Measurements from ENCODE around the gene TIMM17B. TPM values are rescaled to one million over a fixed set of nuclear protein-coding genes. Genes with fewer than 3 reads are reported as not detected.

Gene TIMM17B
- total and polyA plus RNA-seq, 2 of the 8 experiments (the other 6 are each of a cell fraction or from before 2014, with no cell fraction given) = 77.8 to 246 TPM

DNA sequence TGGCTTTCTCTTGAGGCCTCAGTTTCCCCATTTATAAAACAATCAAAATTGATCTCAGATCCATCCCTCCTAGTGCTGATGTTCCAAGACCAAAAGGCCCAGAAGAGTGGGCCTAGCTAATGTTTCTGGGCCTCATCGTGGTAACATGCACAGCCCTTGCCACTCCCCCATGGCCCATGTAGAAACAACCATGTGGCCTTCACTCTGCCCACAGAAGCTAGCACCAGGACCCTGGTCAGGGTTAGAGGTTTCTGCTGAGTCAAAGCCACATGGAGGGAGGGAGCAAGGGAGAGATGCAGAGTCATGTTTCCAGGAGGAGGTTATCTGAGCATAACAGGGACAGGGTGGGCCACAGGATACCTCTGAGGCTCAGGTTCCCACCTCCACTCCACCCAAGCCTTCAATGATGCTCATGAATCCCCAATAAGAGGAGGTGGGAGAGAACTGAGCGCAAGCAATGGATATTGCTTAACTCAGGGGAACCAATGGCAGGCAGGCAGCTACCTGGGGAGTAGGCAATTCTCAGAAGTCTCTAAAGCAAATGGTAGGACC, 42.9 kb upstream of the TIMM17B start:
- no peak overlapping the region for H2BK120ac ChIP-seq (replicated peaks; ENCODE audit: low read depth, low read length)
- no peak overlapping the region for H2AFZ ChIP-seq (ENCODE audit: low read length)
- CTCF ChIA-PET (ENCODE audit: partially characterized antibody) = interaction anchor here (0.6 to 2.9 kb wide), 6 partner anchors 8 to 264 kb away, joined by 3 to 13 read pairs (median 4); no protein-coding TSS in a partner anchor
- no peaks in the 10 kb centered on the region for H3K79me1 ChIP-seq (ENCODE audit: low read depth, low read length)
- H3K4ac ChIP-seq (replicated peaks; ENCODE audit: insufficient read length, low read depth, low read length) = no peak overlapping the region
- H4K8ac ChIP-seq (ENCODE audit: extremely low read depth, insufficient read depth, low read length) = no peak overlapping the region
- H2BK12ac ChIP-seq (ENCODE audit: low read depth, low read length) = no peak overlapping the region
- H3K27me3 ChIP-seq (replicated peaks in 1 of 4; ENCODE audit: control insufficient read depth in 3 of 4, extremely low read depth in 1 of 4, insufficient read depth in 3 of 4, low read length in 3 of 4) = no peaks in the 10 kb centered on the region
- POLR2A ChIA-PET (ENCODE audit: partially characterized antibody) = interaction anchor here (1.4 to 21.5 kb wide), 2 partner anchors 25 to 42 kb away, joined by 6 to 572 read pairs; partner anchors contain the start of genes PIM2, PQBP1, SLC35A2 and TIMM17B
- H4K91ac ChIP-seq (replicated peaks; ENCODE audit: insufficient read length, low read length) = no peak overlapping the region
- WGBS, 2 experiments (ENCODE audit: extremely low coverage in 1 of 2, insufficient coverage in 1 of 2, insufficient read length in 1 of 2, insufficient replicate concordance in 2 of 2, low coverage in 1 of 2, low lambda C conversion rate in 2 of 2, missing lambda C conversion rate in 1 of 2) = 100% methylated on average over 1 of the region's 2 CpGs; no CpG with 5 or more reads in 1 of the 2 experiments
- H2BK5ac ChIP-seq (ENCODE audit: low read depth, low read length) = no peak overlapping the region
- peak; percentile 75; the same call in 1 of the 2 replicates for TF ChIP-seq BACH1 (IDR thresholded peaks at IDR 0.05; ENCODE audit: low read length)
- TF ChIP-seq JUND (IDR thresholded peaks at IDR 0.05; ENCODE audit: low read length) = no peak
- no peak for TF ChIP-seq RXRA (IDR thresholded peaks at IDR 0.05; ENCODE audit: insufficient read depth, low read depth, low read length)
- peaks cover 0 to 4% of the 10 kb centered on the region in 2 experiments for H4K20me1 ChIP-seq (replicated peaks in 1 of 2; ENCODE audit: control insufficient read depth in 1 of 2, insufficient read depth in 2 of 2, low read length in 2 of 2)
- no peak overlapping the region for H4K5ac ChIP-seq (ENCODE audit: insufficient read length, low read depth, low read length)
- H2BK15ac ChIP-seq (ENCODE audit: low read length) = no peak overlapping the region
- no peak overlapping the region for H3K23ac ChIP-seq (ENCODE audit: insufficient read length)
- H2AK5ac ChIP-seq (ENCODE audit: low read depth, low read length) = no peak overlapping the region
- no peaks in the 10 kb centered on the region; the same call in 1 of the 2 replicates for H3K23me2 ChIP-seq (ENCODE audit: low read depth, low read length)
- no peak overlapping the region for H3K4me3 ChIP-seq (ENCODE audit: extremely low read depth in 1 of 4, insufficient read depth in 2 of 4, low read depth in 3 of 4, low read length in 4 of 4)
- H3K79me2 ChIP-seq (ENCODE audit: control insufficient read depth in 1 of 2, insufficient read depth in 2 of 2, low read length in 2 of 2) = peaks cover 0 to 70% of the 10 kb centered on the region in 2 experiments; a peak in 2 of 4 replicates
- no peak overlapping the region for H3K14ac ChIP-seq (ENCODE audit: insufficient read length)
- no peak overlapping the region for H3K9ac ChIP-seq (replicated peaks in 1 of 4; ENCODE audit: extremely low read depth in 1 of 4, low read depth in 3 of 4, low read length in 3 of 4)
- H3K27ac ChIP-seq (ENCODE audit: low read depth, low read length) = no peak overlapping the region
- no peak overlapping the region for H3K18ac ChIP-seq (ENCODE audit: extremely low read depth, low read length)
- peaks cover 0 to 6% (median 0%) of the 10 kb centered on the region in 4 experiments; a peak in 4 of 8 replicates for H3K36me3 ChIP-seq (ENCODE audit: control insufficient read depth in 2 of 4, insufficient read depth in 4 of 4, low read length in 3 of 4)
- no peak overlapping the region for H3K4me2 ChIP-seq (ENCODE audit: insufficient read depth in 1 of 2, low read depth in 2 of 2, low read length in 2 of 2)
- no peak overlapping the region for H2BK20ac ChIP-seq (ENCODE audit: low read length)
- peaks cover 0 to 12% (median 3%) of the 10 kb centered on the region in 4 experiments; a peak in 6 of 7 replicates for H3K4me1 ChIP-seq (replicated peaks in 1 of 4; ENCODE audit: control insufficient read depth in 3 of 4, insufficient read depth in 4 of 4, low read length in 3 of 4)
- no peaks in the 10 kb centered on the region for H3K9me3 ChIP-seq (ENCODE audit: insufficient read depth in 2 of 2, low read depth in 1 of 2, low read length in 1 of 2)
- DNase-seq (ENCODE audit: low read depth in 1 of 2, low spot score in 2 of 2) (no peak), FAIRE-seq (no peak)
- no peak overlapping the region for H3K56ac ChIP-seq (replicated peaks; ENCODE audit: insufficient read length, low read depth, low read length)
